GM19043 (cell line): Measurements from ENCODE around the gene MTSS2.

ENCODE experiments used
- ATAC-seq: cut with Tn5 transposase; IDR thresholded peaks from one replicate; pipeline ENCODE4 v1.9.1; 2021; ENCODE audit warnings: low read depth; ENCODE audit not compliant: unreplicated experiment

Gene MTSS2

GRCh38 chr16:70687671-70688245 is 1.9 kb upstream of the MTSS2 start:
- ATAC-seq, result no peak

- no peak for ATAC-seq
Measured at GRCh38 chr16:70687102-70687511, 1.3 kb upstream of the MTSS2 start.

- ATAC-seq, result no peak
Measured at GRCh38 chr16:70686376-70687101, 686 bp upstream of the MTSS2 start.

- no peak for ATAC-seq
Measured at GRCh38 chr16:70685061-70685937, 554 bp downstream of the MTSS2 start.

- no peak for ATAC-seq
Measured at GRCh38 chr16:70684146-70685060, 1.4 kb downstream of the MTSS2 start.

- ATAC-seq, result no peak
Measured at GRCh38 chr16:70683146-70683944, 2.5 kb downstream of the MTSS2 start.

GRCh38 chr16:70682239-70683145 is 3.4 kb downstream of the MTSS2 start:
- no peak for ATAC-seq

GRCh38 chr16:70681382-70682238 is 4.2 kb downstream of the MTSS2 start:
- no peak for ATAC-seq

GRCh38 chr16:70680495-70681381 is 5.1 kb downstream of the MTSS2 start:
- ATAC-seq, result no peak

GRCh38 chr16:70679671-70680494 is 6.0 kb downstream of the MTSS2 start:
- ATAC-seq, result no peak

- no peak for ATAC-seq
Measured at GRCh38 chr16:70678898-70679670, 6.8 kb downstream of the MTSS2 start.

- no peak for ATAC-seq
Measured at GRCh38 chr16:70678121-70678897, 7.5 kb downstream of the MTSS2 start.

- no peak for ATAC-seq
Measured at GRCh38 chr16:70677499-70678120, 8.2 kb downstream of the MTSS2 start.
